Glutamatergic neuron (in vitro differentiated cells): ENCODE measurements around the gene THSD4. TPM values are rescaled to one million over a fixed set of nuclear protein-coding genes. Genes with fewer than 3 reads are reported as not detected.

ENCODE experiments used
- DNase-seq: peaks from one replicate; pipeline ENCODE4 v3.0.0; 2022
- H3K27ac Mint-ChIP-seq: one replicate; pipeline ENCODE4 v1.8.0; 2020; ENCODE audit warnings: mild to moderate bottlenecking, mixed read lengths, inconsistent platforms; ENCODE audit not compliant: unreplicated experiment
- H3K27me3 Mint-ChIP-seq: one replicate; pipeline ENCODE4 v1.8.0; 2020; ENCODE audit warnings: mild to moderate bottlenecking, moderate library complexity, mixed read lengths, inconsistent platforms; ENCODE audit not compliant: unreplicated experiment
- H3K36me3 Mint-ChIP-seq: one replicate; pipeline ENCODE4 v1.8.0; 2020; ENCODE audit warnings: mild to moderate bottlenecking, mixed read lengths, inconsistent platforms; ENCODE audit not compliant: unreplicated experiment
- H3K4me1 Mint-ChIP-seq: one replicate; pipeline ENCODE4 v1.8.0; 2020; ENCODE audit warnings: mild to moderate bottlenecking, low read depth, mixed read lengths, inconsistent platforms; ENCODE audit not compliant: unreplicated experiment
- H3K4me3 Mint-ChIP-seq: one replicate; pipeline ENCODE4 v1.8.0; 2020; ENCODE audit warnings: mild to moderate bottlenecking, mixed read lengths, inconsistent platforms; ENCODE audit not compliant: unreplicated experiment
- H3K9me3 Mint-ChIP-seq: one replicate; pipeline ENCODE4 v1.8.0; 2020; ENCODE audit warnings: mild to moderate bottlenecking, moderate library complexity, mixed read lengths, inconsistent platforms; ENCODE audit not compliant: unreplicated experiment
- total RNA-seq: library from RNA; stranded (reverse); fragmentation: NEBNext Ultra II Directional; extraction: Animal tissue kit (Norgen Biotek cat#: 25700); gene quantifications from one replicate; pipeline ENCODE4 v1.2.1, GENCODE V29; 2021; ENCODE audit not compliant: unreplicated experiment
- TF ChIP-seq, protein P1 (sequence below): fragments of 200-600 bp; sonication (generic); IDR thresholded peaks from one replicate; pipeline ENCODE4 v1.5.0; 2021; ENCODE audit not compliant: partially characterized antibody, unreplicated experiment

THSD4 gene
- total RNA-seq, 1 donor from 2014 or later = 12.3 TPM

DNA sequence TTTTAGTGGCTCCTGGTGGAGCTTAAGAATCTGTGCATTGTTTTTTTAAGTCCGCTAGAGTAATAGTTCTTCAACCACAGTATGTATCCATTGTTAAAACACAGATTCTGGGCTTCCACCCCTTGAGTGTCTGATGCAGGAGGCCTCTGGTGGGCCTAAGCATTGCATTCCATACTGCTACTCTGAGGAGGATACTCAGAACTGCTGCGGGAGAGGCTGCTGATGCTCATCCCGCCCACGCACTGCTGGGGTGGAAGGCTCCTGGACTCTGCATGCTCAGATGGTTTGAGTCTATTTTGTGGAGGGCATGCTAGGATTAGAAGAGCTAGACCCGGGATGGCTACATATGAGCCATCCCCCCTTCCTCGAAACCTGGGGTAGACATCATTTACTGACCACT, 74.4 kb downstream of the THSD4 start:
- no peak overlapping the region for H3K4me3 Mint-ChIP-seq
- no peak overlapping the region for H3K27ac Mint-ChIP-seq
- no peak for DNase-seq
- TF ChIP-seq, protein P1, sequence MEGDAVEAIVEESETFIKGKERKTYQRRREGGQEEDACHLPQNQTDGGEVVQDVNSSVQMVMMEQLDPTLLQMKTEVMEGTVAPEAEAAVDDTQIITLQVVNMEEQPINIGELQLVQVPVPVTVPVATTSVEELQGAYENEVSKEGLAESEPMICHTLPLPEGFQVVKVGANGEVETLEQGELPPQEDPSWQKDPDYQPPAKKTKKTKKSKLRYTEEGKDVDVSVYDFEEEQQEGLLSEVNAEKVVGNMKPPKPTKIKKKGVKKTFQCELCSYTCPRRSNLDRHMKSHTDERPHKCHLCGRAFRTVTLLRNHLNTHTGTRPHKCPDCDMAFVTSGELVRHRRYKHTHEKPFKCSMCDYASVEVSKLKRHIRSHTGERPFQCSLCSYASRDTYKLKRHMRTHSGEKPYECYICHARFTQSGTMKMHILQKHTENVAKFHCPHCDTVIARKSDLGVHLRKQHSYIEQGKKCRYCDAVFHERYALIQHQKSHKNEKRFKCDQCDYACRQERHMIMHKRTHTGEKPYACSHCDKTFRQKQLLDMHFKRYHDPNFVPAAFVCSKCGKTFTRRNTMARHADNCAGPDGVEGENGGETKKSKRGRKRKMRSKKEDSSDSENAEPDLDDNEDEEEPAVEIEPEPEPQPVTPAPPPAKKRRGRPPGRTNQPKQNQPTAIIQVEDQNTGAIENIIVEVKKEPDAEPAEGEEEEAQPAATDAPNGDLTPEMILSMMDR = no peak
- H3K27me3 Mint-ChIP-seq = no peaks in the 10 kb centered on the region
- H3K36me3 Mint-ChIP-seq = peaks cover 19% of the 10 kb centered on the region
- H3K4me1 Mint-ChIP-seq = peaks cover 16% of the 10 kb centered on the region
- peaks cover 5% of the 10 kb centered on the region for H3K9me3 Mint-ChIP-seq

DNA sequence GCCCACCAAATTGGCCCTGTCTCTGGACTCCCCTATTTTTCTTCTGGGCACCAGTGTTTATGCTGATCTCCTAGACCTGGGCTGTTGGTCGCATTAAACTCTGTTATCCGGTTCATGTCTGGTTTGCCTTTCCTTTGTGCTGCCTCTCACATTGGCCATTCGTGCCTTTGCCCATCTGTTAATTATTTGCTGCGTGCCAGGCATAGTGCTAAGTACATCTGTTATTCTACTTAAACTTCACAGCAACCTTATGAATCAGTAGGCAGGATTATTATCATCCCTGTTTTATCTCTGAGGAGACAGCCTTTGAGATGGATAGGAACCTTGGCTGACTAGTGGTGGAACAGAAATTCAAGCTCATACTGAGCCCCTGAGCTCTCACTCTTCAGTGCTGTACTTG, 76.0 kb downstream of the THSD4 start:
- Mint-ChIP-seq H3K9me3 (peaks cover 5% of the 10 kb centered on the region), H3K4me3 (no peak overlapping the region), H3K27me3 (peaks cover 3% of the 10 kb centered on the region), H3K27ac (peak overlapping the region; percentile 52), H3K4me1 (peaks cover 13% of the 10 kb centered on the region), H3K36me3 (peaks cover 10% of the 10 kb centered on the region)
- TF ChIP-seq, protein P1 = no peak
- DNase-seq = no peak

GRCh38 chr15:71192816-71193215, 77.5 kb downstream of the THSD4 start:
- no peak overlapping the region for H3K27ac Mint-ChIP-seq
- peaks cover 5% of the 10 kb centered on the region for H3K9me3 Mint-ChIP-seq
- H3K4me1 Mint-ChIP-seq = peaks cover 12% of the 10 kb centered on the region
- peaks cover 10% of the 10 kb centered on the region for H3K36me3 Mint-ChIP-seq
- DNase-seq = no peak
- peaks cover 3% of the 10 kb centered on the region for H3K27me3 Mint-ChIP-seq
- TF ChIP-seq, protein P1 = no peak
- H3K4me3 Mint-ChIP-seq = no peak overlapping the region

- Mint-ChIP-seq H3K4me1 (peaks cover 13% of the 10 kb centered on the region), H3K9me3 (peaks cover 5% of the 10 kb centered on the region), H3K27me3 (peaks cover 3% of the 10 kb centered on the region), H3K36me3 (peaks cover 10% of the 10 kb centered on the region), H3K27ac (no peak overlapping the region), H3K4me3 (no peak overlapping the region)
- TF ChIP-seq, protein P1 = no peak
- no peak for DNase-seq
Observed at GRCh38 chr15:71194286-71194685, 79.0 kb downstream of the THSD4 start.

DNA sequence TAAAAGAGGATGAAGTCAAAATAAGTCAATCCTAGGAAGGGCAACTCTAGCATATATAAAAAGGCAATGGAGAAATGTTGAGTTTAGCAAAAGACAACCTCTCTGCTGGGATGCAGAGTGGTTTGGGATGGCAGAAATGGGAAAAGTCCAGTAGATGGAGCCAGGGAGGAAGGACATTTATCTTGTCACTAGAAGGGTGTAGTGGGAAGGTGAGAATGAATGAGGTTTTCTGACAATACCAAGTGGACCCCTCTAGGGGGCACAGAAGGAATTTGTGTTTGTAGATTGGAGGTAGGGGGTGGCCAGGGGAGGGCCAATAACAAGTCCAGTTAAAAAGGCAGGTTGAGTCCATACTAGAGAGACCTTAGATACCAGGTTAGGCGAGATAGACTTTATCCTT, 80.0 kb downstream of the THSD4 start:
- Mint-ChIP-seq H3K36me3 (peaks cover 10% of the 10 kb centered on the region), H3K27me3 (peaks cover 6% of the 10 kb centered on the region), H3K9me3 (peaks cover 6% of the 10 kb centered on the region), H3K27ac (no peak overlapping the region), H3K4me1 (peaks cover 16% of the 10 kb centered on the region), H3K4me3 (no peak overlapping the region)
- TF ChIP-seq, protein P1 = no peak
- DNase-seq = no peak
